GM19351 (cell line): ENCODE measurements around the gene ILKAP.

ENCODE experiments used
- ATAC-seq: cut with Tn5 transposase; IDR thresholded peaks from one replicate; pipeline ENCODE4 v1.9.1; 2021; ENCODE audit warnings: mild to moderate bottlenecking, moderate library complexity; ENCODE audit not compliant: unreplicated experiment

The ILKAP gene

GRCh38 chr2:238138331-238139195 is 64.9 kb downstream of the ILKAP start, which contains the start of gene KLHL30:
TSS of gene KLHL30 (plus strand) at chr2:238138668. CDS start at chr2:238140755, 2,087 bp downstream.
- ATAC-seq: no peak

- no peak for ATAC-seq
Observed at GRCh38 chr2:238137885-238138284, 65.6 kb downstream of the ILKAP start.

- no peak for ATAC-seq
Observed at GRCh38 chr2:238136820-238137537, 66.5 kb downstream of the ILKAP start.

GRCh38 chr2:238135601-238136150 is 67.8 kb downstream of the ILKAP start:
- ATAC-seq: no peak

GRCh38 chr2:238134393-238134785 is 69.1 kb downstream of the ILKAP start:
- no peak for ATAC-seq

GRCh38 chr2:238133499-238134392 is 69.7 kb downstream of the ILKAP start:
- no peak for ATAC-seq

- ATAC-seq: no peak
Observed at GRCh38 chr2:238132463-238133450, 70.7 kb downstream of the ILKAP start.

GRCh38 chr2:238131761-238132462 is 71.6 kb downstream of the ILKAP start:
- ATAC-seq: no peak

- ATAC-seq: no peak
Observed at GRCh38 chr2:238130696-238131628, 72.5 kb downstream of the ILKAP start.

GRCh38 chr2:238130111-238130695 is 73.3 kb downstream of the ILKAP start:
- ATAC-seq: no peak

- no peak for ATAC-seq
Observed at GRCh38 chr2:238129166-238130010, 74.1 kb downstream of the ILKAP start.

- no peak for ATAC-seq
Observed at GRCh38 chr2:238128534-238129001, 74.9 kb downstream of the ILKAP start.

- ATAC-seq: no peak
Observed at GRCh38 chr2:238128061-238128440, 75.4 kb downstream of the ILKAP start.

- peak; percentile 81 for ATAC-seq
Observed at GRCh38 chr2:238127165-238128060, 76.1 kb downstream of the ILKAP start.

GRCh38 chr2:238126775-238127164 is 76.7 kb downstream of the ILKAP start:
- ATAC-seq: no peak
